T-helper 2 cell treated with Interferon-gamma antibody and Interleukin-4, amounts not matched to agents 100 ng/mL and 5 ng/mL, for 36 hours (primary cell): Measurements from ENCODE around the gene NKD1. TPM values are rescaled to one million over a fixed set of nuclear protein-coding genes. Genes with fewer than 3 reads are reported as not detected.

ENCODE experiments used
- intact Hi-C: fragments of 100-400 bp; cut with micrococcal nuclease; formaldehyde crosslinking; loops from one replicate; pipeline ENCODE4 v1.15.1; 2023
- total RNA-seq: library from RNA; stranded (reverse); gene quantifications from 2 replicates; pipeline ENCODE4 v1.2.3, GENCODE V29; 2022

The NKD1 gene
- total RNA-seq, 1 donor from 2014 or later = 0.75 TPM

GRCh38 chr16:50611332-50611934 lies 63.2 kb downstream of the NKD1 start:
- intact Hi-C loops = no loop called here

- intact Hi-C loops = no loop called here
Observed at GRCh38 chr16:50611995-50612848, 64.0 kb downstream of the NKD1 start.

- intact Hi-C loops = no loop called here
Observed at GRCh38 chr16:50612849-50613198, 64.6 kb downstream of the NKD1 start.

- intact Hi-C loops = no loop called here
Observed at GRCh38 chr16:50613281-50613963, 65.2 kb downstream of the NKD1 start.

GRCh38 chr16:50613964-50614474 lies 65.8 kb downstream of the NKD1 start:
- intact Hi-C loops = no loop called here

GRCh38 chr16:50614955-50615724 lies 66.9 kb downstream of the NKD1 start:
- intact Hi-C loops = no loop called here

GRCh38 chr16:50615891-50616290 lies 67.7 kb downstream of the NKD1 start:
- intact Hi-C loops = no loop called here

- intact Hi-C loops = no loop called here
Observed at GRCh38 chr16:50616386-50616785, 68.2 kb downstream of the NKD1 start.

- intact Hi-C loops = no loop called here
Observed at GRCh38 chr16:50616883-50617645, 68.9 kb downstream of the NKD1 start.

GRCh38 chr16:50617646-50618184 lies 69.5 kb downstream of the NKD1 start:
- intact Hi-C loops = no loop called here

GRCh38 chr16:50618238-50618918 lies 70.2 kb downstream of the NKD1 start:
- intact Hi-C loops = no loop called here

- intact Hi-C loops = no loop called here
Observed at GRCh38 chr16:50619702-50620491, 71.7 kb downstream of the NKD1 start.

- intact Hi-C loops = no loop called here
Observed at GRCh38 chr16:50620646-50621451, 72.7 kb downstream of the NKD1 start.

- intact Hi-C loops = no loop called here
Observed at GRCh38 chr16:50621452-50621792, 73.2 kb downstream of the NKD1 start.

GRCh38 chr16:50622029-50622428 lies 73.8 kb downstream of the NKD1 start:
- intact Hi-C loops = no loop called here

GRCh38 chr16:50622643-50623369 lies 74.6 kb downstream of the NKD1 start:
- intact Hi-C loops = no loop called here

GRCh38 chr16:50624449-50624970 lies 76.3 kb downstream of the NKD1 start:
- intact Hi-C loops = no loop called here
